OCI-LY7 (cell line): ENCODE data around the gene TRPM3.

Experiments
- EZH2phosphoT487 ChIP-seq: fragments of 200-600 bp; sonication (generic); IDR thresholded peaks from 2 replicates; pipeline ENCODE4 v1.6.1; 2018; ENCODE audit warnings: low read depth, borderline replicate concordance, mild to moderate bottlenecking, mixed run types, antibody characterized with exemption, low read length, moderate library complexity, mixed read lengths
- TF ChIP-seq, protein P1 (sequence below): fragments of 200-600 bp; sonication (generic); conservative IDR thresholded peaks from 2 replicates; pipeline ENCODE4 v1.5.1; 2014; ENCODE audit warnings: mild to moderate bottlenecking, antibody characterized with exemption, low read length, moderate library complexity, mixed read lengths

DNA sequence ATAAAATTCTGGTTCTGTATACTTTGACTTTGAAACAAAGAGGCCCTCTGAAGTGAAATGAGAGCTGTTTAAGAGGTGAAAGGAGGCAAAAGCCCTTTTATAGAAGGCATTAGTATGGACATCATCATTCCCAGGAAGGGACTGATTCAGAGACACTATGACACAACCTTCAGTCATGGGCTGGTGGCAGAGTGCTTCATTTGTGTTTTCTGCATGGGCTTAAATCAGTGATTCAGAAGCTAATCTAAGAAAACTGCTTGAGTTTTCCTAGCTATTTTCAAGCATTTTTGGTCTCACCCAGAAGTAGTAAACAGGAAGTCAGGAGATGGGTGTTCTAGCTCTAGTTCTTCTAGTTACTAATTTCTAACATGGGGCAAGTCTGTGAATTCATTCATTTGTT lies 288.9 kb downstream of the TRPM3 start:
- TF ChIP-seq, protein P1, sequence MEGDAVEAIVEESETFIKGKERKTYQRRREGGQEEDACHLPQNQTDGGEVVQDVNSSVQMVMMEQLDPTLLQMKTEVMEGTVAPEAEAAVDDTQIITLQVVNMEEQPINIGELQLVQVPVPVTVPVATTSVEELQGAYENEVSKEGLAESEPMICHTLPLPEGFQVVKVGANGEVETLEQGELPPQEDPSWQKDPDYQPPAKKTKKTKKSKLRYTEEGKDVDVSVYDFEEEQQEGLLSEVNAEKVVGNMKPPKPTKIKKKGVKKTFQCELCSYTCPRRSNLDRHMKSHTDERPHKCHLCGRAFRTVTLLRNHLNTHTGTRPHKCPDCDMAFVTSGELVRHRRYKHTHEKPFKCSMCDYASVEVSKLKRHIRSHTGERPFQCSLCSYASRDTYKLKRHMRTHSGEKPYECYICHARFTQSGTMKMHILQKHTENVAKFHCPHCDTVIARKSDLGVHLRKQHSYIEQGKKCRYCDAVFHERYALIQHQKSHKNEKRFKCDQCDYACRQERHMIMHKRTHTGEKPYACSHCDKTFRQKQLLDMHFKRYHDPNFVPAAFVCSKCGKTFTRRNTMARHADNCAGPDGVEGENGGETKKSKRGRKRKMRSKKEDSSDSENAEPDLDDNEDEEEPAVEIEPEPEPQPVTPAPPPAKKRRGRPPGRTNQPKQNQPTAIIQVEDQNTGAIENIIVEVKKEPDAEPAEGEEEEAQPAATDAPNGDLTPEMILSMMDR: no peak
- TF ChIP-seq EZH2phosphoT487: no peak
